Caco-2 (cell line): Measurements from ENCODE around the gene ADAMTS9. TPM values are rescaled to one million over a fixed set of nuclear protein-coding genes. Genes with fewer than 3 reads are reported as not detected.

Source experiments
- BruUV-seq: library from RNA; stranded (reverse); fragments of 400-500 nt; replicated peaks from 2 replicates; lab custom pipeline; 2021; lab: Mats Ljungman, UMichigan
- CTCF ChIA-PET: fragments of 300-600 bp; sonication (Branson Sonifier 250); formaldehyde crosslinking; loops from one replicate; lab custom pipeline; 2022; ENCODE audit warnings: antibody characterized with exemption; lab: Charles Lee
- POLR2A ChIA-PET: fragments of 300-600 bp; sonication (Branson Sonifier 250); formaldehyde crosslinking; loops from one replicate; lab custom pipeline; 2022; ENCODE audit warnings: antibody characterized with exemption; lab: Charles Lee
- DNase-seq, 2 experiments: peaks; one replicate each; pipeline versions ENCODE4 v3.0.0 to v3.0.0-alpha.2; 2020 to 2022
- H3K27me3 ChIP-seq: replicated peaks from 2 replicates; pipeline ENCODE4 v1.6.0; 2011; ENCODE audit warnings: low read length; ENCODE audit not compliant: control insufficient read depth, insufficient read depth
- H3K36me3 ChIP-seq: 2 replicates; pipeline ENCODE4 v1.5.1; 2011; ENCODE audit warnings: low read length; ENCODE audit not compliant: control insufficient read depth, insufficient read depth
- H3K4me1 ChIP-seq: fragments of 250-450 bp; sonication (Bioruptor Pico); 2 replicates; pipeline ENCODE4 v1.5.1; 2020; ENCODE audit warnings: mild to moderate bottlenecking
- H3K4me3 ChIP-seq: 2 replicates; pipeline ENCODE4 v1.5.1; 2011; ENCODE audit warnings: low read depth, mild to moderate bottlenecking, control low read depth, low read length
- H3K9me3 ChIP-seq: fragments of 250-450 bp; sonication (Bioruptor Pico); 2 replicates; pipeline ENCODE4 v1.5.1; 2020; ENCODE audit warnings: mild to moderate bottlenecking, moderate library complexity
- H3K27ac Mint-ChIP-seq: one replicate; pipeline ENCODE4 v1.8.0; 2022; ENCODE audit warnings: mixed read lengths; ENCODE audit not compliant: unreplicated experiment
- H3K27me3 Mint-ChIP-seq: one replicate; pipeline ENCODE4 v1.8.0; 2022; ENCODE audit warnings: mixed read lengths; ENCODE audit not compliant: insufficient read depth, unreplicated experiment
- H3K36me3 Mint-ChIP-seq: one replicate; pipeline ENCODE4 v1.8.0; 2022; ENCODE audit warnings: mild to moderate bottlenecking, mixed read lengths; ENCODE audit not compliant: insufficient read depth, unreplicated experiment
- H3K4me1 Mint-ChIP-seq: one replicate; pipeline ENCODE4 v1.8.0; 2022; ENCODE audit warnings: low read depth, mixed read lengths; ENCODE audit not compliant: unreplicated experiment
- H3K4me3 Mint-ChIP-seq: one replicate; pipeline ENCODE4 v1.8.0; 2022; ENCODE audit warnings: mild to moderate bottlenecking, moderate library complexity, mixed read lengths; ENCODE audit not compliant: unreplicated experiment
- H3K9me3 Mint-ChIP-seq: one replicate; pipeline ENCODE4 v1.8.0; 2022; ENCODE audit warnings: mixed read lengths; ENCODE audit not compliant: unreplicated experiment
- intact Hi-C: fragments of 100-400 bp; cut with micrococcal nuclease; formaldehyde crosslinking; loops from one replicate; pipeline ENCODE4 v1.10.0; 2022; ENCODE audit not compliant: unreplicated experiment
- total RNA-seq: library from RNA; stranded (reverse); gene quantifications from 2 replicates; pipeline ENCODE4 v1.2.3, GENCODE V29; 2022
- TF ChIP-seq, protein P1 (sequence below), 2 experiments: fragments of 200-600 bp in 1 of 2; IDR thresholded peaks; 1 replicate in 1 of 2; 2 replicates in 1 of 2; pipeline versions ENCODE4 v1.5.1 to v1.8.0; 2011 to 2022; ENCODE audit warnings: antibody characterized with exemption in 1 of 2, control low read depth in 1 of 2, inconsistent platforms in 1 of 2, low read depth in 1 of 2, low read length in 1 of 2, mild to moderate bottlenecking in 1 of 2, moderate library complexity in 1 of 2; ENCODE audit not compliant: insufficient read depth in 1 of 2, severe bottlenecking in 1 of 2, unreplicated experiment in 1 of 2

ADAMTS9 gene
- total RNA-seq, 1 experiment from 2014 or later, result 4.0 TPM

DNA sequence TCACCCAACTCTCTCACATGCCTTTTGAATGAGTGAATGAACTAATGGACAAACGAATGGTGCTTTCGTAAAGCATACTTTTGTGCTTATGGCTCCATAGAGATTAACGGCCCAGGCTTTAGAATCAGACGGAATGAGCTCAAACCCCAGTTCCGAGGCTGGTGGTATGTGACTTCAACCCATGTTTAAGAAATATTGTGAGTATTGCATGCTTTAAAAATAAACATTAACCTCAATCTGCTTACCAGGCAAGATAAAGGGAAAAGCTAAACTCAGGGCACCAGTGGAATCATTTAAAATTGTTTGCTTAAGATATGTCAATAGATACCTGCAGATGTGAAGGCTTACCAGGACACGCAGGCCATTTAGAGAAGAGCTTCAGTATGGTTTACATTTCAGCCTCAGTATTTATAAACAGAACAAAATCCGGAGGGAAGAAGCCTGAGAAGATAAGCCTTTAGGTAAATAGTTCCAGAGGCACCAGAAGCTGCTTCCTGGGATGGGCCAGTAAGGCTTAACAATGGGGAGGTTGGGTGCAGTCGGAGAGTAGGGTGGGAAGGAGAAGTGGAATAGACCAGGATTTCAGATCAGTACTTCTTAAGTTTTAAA, 186.4 kb downstream of the ADAMTS9 start:
- peak; percentile 67 to 71 for DNase-seq
- Mint-ChIP-seq H3K4me1 (peaks cover 24% of the 10 kb centered on the region), H3K27ac (no peak overlapping the region), H3K9me3 (no peaks in the 10 kb centered on the region), H3K27me3 (peaks cover 8% of the 10 kb centered on the region), H3K4me3 (peak overlapping the region; percentile 22), H3K36me3 (no peaks in the 10 kb centered on the region)
- TF ChIP-seq, protein P1, sequence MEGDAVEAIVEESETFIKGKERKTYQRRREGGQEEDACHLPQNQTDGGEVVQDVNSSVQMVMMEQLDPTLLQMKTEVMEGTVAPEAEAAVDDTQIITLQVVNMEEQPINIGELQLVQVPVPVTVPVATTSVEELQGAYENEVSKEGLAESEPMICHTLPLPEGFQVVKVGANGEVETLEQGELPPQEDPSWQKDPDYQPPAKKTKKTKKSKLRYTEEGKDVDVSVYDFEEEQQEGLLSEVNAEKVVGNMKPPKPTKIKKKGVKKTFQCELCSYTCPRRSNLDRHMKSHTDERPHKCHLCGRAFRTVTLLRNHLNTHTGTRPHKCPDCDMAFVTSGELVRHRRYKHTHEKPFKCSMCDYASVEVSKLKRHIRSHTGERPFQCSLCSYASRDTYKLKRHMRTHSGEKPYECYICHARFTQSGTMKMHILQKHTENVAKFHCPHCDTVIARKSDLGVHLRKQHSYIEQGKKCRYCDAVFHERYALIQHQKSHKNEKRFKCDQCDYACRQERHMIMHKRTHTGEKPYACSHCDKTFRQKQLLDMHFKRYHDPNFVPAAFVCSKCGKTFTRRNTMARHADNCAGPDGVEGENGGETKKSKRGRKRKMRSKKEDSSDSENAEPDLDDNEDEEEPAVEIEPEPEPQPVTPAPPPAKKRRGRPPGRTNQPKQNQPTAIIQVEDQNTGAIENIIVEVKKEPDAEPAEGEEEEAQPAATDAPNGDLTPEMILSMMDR (IDR thresholded peaks at IDR 0.05; ENCODE audit: insufficient read depth in 1 of 2, low read depth in 1 of 2, low read length in 1 of 2, severe bottlenecking in 1 of 2, unreplicated experiment in 1 of 2), result no peak
- intact Hi-C loops, result loop anchor here (1.0 to 2.0 kb wide), 3 partner anchors 12 to 51 kb away; no protein-coding TSS in a partner anchor
- Histone ChIP-seq H3K9me3 (no peaks in the 10 kb centered on the region), H3K4me1 (peaks cover 24% of the 10 kb centered on the region), H3K27me3 (no peaks in the 10 kb centered on the region), H3K4me3 (no peak overlapping the region), H3K36me3 (no peaks in the 10 kb centered on the region)
- CTCF ChIA-PET, result interaction anchor here (0.6 to 1.2 kb wide), 3 partner anchors 17 to 138 kb away, joined by 3 to 7 read pairs (median 3); no protein-coding TSS in a partner anchor
- no TSS peak for BruUV-seq
- POLR2A ChIA-PET, result no interaction called here

DNA sequence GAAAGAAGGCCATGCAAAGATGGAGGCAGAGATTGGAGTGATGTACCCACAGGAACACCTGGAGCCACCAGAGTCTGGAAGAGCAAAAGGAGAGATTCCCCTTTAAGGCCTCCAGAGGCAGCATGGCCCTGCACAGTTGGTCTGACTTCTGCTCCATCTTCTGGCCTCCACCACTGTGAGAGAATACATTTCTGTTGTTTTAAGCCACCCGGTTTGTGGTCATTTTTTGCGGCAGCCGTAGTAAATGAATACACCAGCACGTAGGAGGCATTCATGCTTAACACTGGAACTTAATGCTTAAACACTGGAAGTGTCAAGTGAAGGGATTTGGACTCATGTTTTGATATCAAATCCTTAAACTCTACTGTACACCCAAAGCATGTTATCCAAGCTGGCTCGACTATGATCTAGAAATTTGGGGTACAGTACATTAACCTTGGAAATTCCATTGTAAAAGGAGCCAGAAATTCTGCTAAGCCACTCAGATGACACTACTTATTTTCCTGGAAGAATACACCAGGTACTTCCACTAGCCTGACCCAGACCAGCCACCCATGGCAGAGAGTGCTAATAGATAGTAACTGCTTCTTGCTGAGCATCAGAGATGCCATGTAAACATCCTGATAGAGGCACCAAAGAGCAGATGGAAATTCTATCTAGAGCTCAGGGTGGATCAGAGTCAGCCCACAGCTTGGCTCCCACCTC, 190.9 kb downstream of the ADAMTS9 start:
- H3K36me3 Mint-ChIP-seq, result no peaks in the 10 kb centered on the region
- peaks cover 5% of the 10 kb centered on the region for H3K27me3 Mint-ChIP-seq
- no peaks in the 10 kb centered on the region for H3K9me3 Mint-ChIP-seq
- POLR2A ChIA-PET, result no interaction called here
- H3K4me1 ChIP-seq, result peaks cover 17% of the 10 kb centered on the region
- BruUV-seq, result no TSS peak
- CTCF ChIA-PET, result no interaction called here
- H3K27me3 ChIP-seq, result peaks cover 1% of the 10 kb centered on the region; the same call in 1 of the 2 replicates
- no peak overlapping the region for H3K4me3 Mint-ChIP-seq
- no peaks in the 10 kb centered on the region for H3K9me3 ChIP-seq
- no peak for DNase-seq
- H3K4me1 Mint-ChIP-seq, result peaks cover 18% of the 10 kb centered on the region
- H3K27ac Mint-ChIP-seq, result no peak overlapping the region
- intact Hi-C loops, result no loop called here
- TF ChIP-seq, protein P1 (IDR thresholded peaks at IDR 0.05; ENCODE audit: insufficient read depth in 1 of 2, low read depth in 1 of 2, low read length in 1 of 2, severe bottlenecking in 1 of 2, unreplicated experiment in 1 of 2), result no peak
- no peak overlapping the region for H3K4me3 ChIP-seq
- no peaks in the 10 kb centered on the region for H3K36me3 ChIP-seq

DNA sequence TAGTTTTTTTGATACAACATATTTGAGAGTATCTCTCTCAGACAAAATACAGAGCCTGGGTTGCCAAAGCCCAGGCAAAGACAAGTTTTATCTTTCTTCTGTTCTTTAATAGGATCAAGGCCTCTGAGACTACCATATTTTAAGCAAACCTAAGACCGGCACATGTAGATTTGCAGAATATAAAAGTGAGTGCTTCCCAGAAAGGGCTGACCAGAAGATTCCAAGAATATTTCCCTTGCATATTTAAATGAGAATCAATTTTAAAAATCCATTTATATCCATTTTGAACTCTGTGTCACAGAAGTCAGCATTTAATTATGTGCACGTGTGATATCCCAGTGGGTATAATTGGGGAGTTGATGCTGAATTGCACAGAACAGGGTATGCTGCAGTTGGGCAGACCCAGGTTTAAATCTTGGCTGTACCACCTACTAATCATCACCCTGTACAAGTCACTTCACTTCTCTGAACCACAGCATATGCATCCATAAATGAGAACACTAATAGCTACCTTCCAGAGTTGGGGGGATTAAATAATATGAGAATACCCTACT, 191.9 kb downstream of the ADAMTS9 start:
- H3K36me3 Mint-ChIP-seq, result no peaks in the 10 kb centered on the region
- no peaks in the 10 kb centered on the region for H3K9me3 Mint-ChIP-seq
- POLR2A ChIA-PET, result no interaction called here
- Histone ChIP-seq H3K27me3 (peaks cover 1% of the 10 kb centered on the region; the same call in 1 of the 2 replicates), H3K4me1 (peaks cover 21% of the 10 kb centered on the region), H3K4me3 (no peak overlapping the region), H3K36me3 (no peaks in the 10 kb centered on the region), H3K9me3 (no peaks in the 10 kb centered on the region)
- intact Hi-C loops, result no loop called here
- BruUV-seq, result no TSS peak
- no peak for DNase-seq
- TF ChIP-seq, protein P1 (IDR thresholded peaks at IDR 0.05; ENCODE audit: insufficient read depth in 1 of 2, low read depth in 1 of 2, low read length in 1 of 2, severe bottlenecking in 1 of 2, unreplicated experiment in 1 of 2), result no peak
- peaks cover 18% of the 10 kb centered on the region for H3K4me1 Mint-ChIP-seq
- CTCF ChIA-PET, result no interaction called here
- H3K27me3 Mint-ChIP-seq, result peaks cover 5% of the 10 kb centered on the region
- H3K27ac Mint-ChIP-seq, result no peak overlapping the region
- no peak overlapping the region for H3K4me3 Mint-ChIP-seq
